RPMI8226 (cell line): Measurements from ENCODE around the gene PCBP2.

Source experiments
- DNase-seq: peaks from one replicate; pipeline ENCODE4 v3.0.0-alpha.2; 2015

PCBP2 gene

GRCh38 chr12:53513712-53514410 is 62.0 kb downstream of the PCBP2 start:
- DNase-seq = no peak

GRCh38 chr12:53514628-53515290 is 62.9 kb downstream of the PCBP2 start:
- DNase-seq = no peak

GRCh38 chr12:53515291-53515680 is 63.4 kb downstream of the PCBP2 start:
- DNase-seq = no peak

DNA sequence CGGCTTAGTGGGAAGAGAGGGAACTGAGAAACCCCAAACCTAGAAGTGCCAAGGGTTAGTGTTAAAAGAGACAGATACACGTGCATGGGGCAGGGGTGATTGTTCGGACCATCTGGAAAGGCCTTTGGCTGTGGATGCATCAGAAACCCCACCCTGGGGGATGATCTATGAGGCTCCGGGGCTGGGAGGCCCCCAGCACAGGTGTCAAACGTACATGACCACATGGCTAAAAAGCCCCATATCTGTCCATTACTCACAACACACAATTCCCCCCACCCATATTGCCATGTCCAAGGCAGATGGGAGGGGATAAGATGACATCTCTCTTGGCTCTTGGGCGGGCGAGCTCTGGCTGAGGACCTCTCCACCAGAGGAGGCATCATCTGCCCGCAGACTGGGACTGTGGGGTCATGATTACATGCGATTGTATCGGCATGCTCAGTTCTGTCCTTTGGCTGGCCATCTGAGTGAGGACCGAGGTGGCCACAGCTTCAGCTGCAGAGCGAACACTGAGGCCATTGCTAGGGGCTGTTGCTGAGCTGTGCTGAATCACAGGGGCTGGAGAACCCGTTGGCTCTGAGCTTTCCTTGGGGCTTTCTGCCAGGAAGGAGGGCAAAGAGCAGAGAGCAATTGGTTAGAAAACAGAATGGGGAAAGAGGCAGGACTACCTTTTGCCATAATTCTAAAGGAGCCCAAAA is 65.0 kb downstream of the PCBP2 start:
- no peak for DNase-seq

- no peak for DNase-seq
Measured at GRCh38 chr12:53518381-53518780, 66.5 kb downstream of the PCBP2 start.

DNA sequence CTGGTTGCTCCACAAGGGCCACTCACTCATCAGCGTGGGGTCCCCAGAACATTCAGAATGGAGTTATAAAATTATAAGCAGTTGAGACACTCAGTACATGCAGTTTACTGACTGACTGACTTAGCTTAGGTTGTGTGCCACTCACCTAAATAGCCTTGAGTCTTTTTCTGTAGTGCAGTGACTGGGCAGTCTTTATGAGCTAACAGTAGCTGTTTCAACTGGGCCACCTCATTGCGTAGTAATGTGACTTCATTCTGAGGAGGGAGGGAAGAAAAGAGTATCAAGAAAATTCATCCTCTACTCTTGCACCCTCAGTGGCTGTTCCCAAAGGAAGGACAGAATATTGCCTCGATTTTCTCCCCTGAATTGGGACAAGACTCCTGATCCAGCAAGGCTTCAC is 71.2 kb downstream of the PCBP2 start:
- DNase-seq = no peak

DNA sequence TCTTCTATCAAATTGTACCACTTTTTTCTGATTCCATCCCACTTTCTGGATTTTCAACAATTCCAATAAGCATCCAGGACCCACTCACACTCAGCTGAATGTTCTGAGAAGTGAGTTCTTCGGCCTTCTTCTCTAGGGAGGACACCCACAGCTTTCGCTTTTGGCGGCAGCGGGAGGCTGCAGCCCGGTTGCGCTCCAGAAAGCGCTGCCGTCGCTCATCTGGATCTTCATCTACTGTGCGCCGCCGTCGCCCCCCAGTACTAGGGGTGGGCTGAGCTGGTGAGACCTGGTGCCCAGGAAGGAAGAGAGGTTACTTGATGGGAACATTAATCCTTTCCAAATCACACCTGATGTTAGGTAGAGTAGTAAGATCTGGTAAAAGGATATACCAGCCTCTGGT is 72.6 kb downstream of the PCBP2 start:
- no peak for DNase-seq

- no peak for DNase-seq
Measured at GRCh38 chr12:53530061-53530460, 78.2 kb downstream of the PCBP2 start.
